GM12801 (cell line): Measurements from ENCODE around the gene MMAB.

Source experiments
- CTCF ChIP-seq: IDR thresholded peaks from one replicate; pipeline ENCODE4 v1.5.1; 2011; ENCODE audit warnings: control low read depth; ENCODE audit not compliant: insufficient read length; ENCODE audit errors: extremely low read depth

The MMAB gene

GRCh38 chr12:109563291-109564284 is 9.7 kb downstream of the MMAB start:
- no peak for TF ChIP-seq CTCF

GRCh38 chr12:109562871-109563270 is 10.4 kb downstream of the MMAB start:
- no peak for TF ChIP-seq CTCF

GRCh38 chr12:109561711-109562030 is 11.6 kb downstream of the MMAB start:
- no peak for TF ChIP-seq CTCF

- no peak for TF ChIP-seq CTCF
Measured at GRCh38 chr12:109560867-109561710, 12.2 kb downstream of the MMAB start.

- no peak for TF ChIP-seq CTCF
Measured at GRCh38 chr12:109559601-109560000, 13.7 kb downstream of the MMAB start.

GRCh38 chr12:109559200-109559505 is 14.2 kb downstream of the MMAB start:
- TF ChIP-seq CTCF: no peak

- TF ChIP-seq CTCF: no peak
Measured at GRCh38 chr12:109558374-109559199, 14.7 kb downstream of the MMAB start.
